Purkinje cell (primary cell): ENCODE results near the gene A4GALT. TPM values are rescaled to one million over a fixed set of nuclear protein-coding genes. Genes with fewer than 3 reads are reported as not detected.

Experiments used
- polyA plus RNA-seq: library from polyadenylated mRNA; unstranded; fragments of >200 nt; fragmentation: Nextera tagmentation; gene quantifications from 2 replicates; pipeline ENCODE4 v1.2.1, GENCODE V29; 2014

A4GALT gene, protein sequence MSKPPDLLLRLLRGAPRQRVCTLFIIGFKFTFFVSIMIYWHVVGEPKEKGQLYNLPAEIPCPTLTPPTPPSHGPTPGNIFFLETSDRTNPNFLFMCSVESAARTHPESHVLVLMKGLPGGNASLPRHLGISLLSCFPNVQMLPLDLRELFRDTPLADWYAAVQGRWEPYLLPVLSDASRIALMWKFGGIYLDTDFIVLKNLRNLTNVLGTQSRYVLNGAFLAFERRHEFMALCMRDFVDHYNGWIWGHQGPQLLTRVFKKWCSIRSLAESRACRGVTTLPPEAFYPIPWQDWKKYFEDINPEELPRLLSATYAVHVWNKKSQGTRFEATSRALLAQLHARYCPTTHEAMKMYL
- polyA plus RNA-seq, result not detected in 2 replicates

DNA sequence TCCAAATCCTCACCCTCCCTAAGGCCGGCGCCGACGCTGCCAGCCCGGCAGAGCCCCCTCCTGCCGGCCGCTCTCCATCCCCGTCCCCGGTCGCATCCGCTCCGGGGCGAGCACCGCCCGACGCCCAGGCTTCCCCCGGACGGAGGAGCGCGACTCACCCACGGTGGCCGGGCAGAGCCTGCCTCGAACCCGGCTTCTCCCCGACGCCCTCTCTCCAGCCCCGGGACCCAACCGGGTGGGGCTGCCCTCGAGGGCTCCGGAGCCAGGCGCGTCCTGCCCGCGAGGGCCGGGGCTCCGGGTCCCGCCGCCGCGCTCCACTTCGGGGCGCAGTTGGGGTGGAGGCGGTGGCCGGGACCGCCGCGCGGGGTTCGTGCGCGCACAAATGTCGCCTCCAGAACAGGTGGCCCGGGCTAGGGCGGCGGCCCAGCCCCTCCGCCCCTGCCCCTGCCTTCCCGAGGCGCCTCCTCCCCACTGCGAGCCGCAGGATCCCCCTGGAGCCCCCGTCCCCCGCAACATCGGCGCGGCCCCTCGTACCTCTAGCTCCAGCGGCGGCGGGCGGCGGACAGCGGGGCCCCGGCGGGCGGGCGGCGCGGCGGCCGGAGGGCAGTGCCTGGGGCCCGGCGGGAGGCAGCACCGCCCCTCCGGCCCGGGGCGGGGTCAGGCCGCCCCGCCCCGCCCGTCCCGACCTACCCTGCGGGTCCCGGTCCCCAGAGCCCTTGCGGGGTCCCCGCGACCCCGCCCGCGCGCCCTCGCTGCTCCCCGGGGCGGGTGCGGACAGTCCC, at the start of gene A4GALT:
Gene A4GALT (minus strand): TSS at position 608 of the 782 bp plus-strand sequence. CDS start 26,919 bp downstream, outside the sequence.

DNA sequence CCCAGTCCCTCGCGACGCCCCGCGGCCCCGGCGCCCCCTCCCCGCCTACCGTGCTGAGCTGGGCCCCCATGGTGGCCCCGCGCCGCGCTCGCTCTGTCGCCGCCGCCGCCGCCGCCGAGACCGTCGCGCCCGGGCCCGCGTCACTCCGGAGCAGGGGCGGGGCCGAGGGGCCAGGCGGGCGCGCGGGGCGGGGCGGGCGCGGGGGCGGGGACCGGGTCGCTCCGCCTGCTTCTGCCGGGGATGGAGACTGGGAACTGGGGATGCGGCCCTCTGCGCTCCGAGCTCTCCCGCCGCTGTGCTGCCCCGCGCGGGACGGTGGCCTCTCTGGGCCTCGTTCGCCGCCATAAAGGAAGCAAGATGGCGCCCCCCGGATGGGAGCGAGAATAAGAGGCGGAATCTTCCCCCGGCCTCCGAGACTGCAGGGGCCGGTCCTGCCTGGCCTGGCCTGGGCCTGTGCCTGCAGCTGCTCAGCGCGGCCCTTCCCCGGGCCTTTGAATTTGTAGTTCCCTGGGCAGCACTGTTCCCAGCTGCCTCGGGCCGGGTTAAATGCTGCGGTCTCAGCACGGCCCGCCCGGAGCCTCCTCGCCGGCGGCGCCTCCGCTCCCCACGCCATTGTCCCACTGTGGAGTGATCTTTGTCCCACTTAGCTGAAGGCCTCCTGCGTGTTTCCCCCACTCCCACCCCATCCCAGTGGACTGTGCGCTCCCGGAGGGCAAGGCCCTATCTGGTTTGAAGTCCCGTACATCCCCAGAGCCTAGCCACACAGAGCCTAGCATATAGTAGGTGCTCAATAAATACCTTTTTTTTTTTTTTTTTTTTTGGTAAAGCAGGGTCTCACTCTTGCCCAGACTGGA, 71.2 kb downstream of the A4GALT start, which contains the start of gene CYB5R3:
Gene CYB5R3 (minus strand): TSS at position 147 of the 854 bp plus-strand sequence. CDS start 77 bp downstream, at position 70.

Other genes starting within 250 kb of the A4GALT start
- 4.3 and 6.3 TPM in 2 replicates for gene RRP7A, start 201.1 kb downstream of the A4GALT start, polyA plus RNA-seq
- 19.2 and 19.8 TPM in 2 replicates for gene SERHL2, start 166.9 kb downstream of the A4GALT start, polyA plus RNA-seq
- 5.4 and 11.1 TPM in 2 replicates for gene POLDIP3, start 106.0 kb downstream of the A4GALT start, polyA plus RNA-seq
- gene ATP5MGL, start 80.3 kb downstream of the A4GALT start, polyA plus RNA-seq, result 1.0 and 1.4 TPM in 2 replicates
- gene CYB5R3, start 71.5 kb downstream of the A4GALT start, polyA plus RNA-seq, result 9.7 and 12.2 TPM in 2 replicates
- 36.6 and 48.8 TPM in 2 replicates for gene ARFGAP3, start 136.4 kb upstream of the A4GALT start, polyA plus RNA-seq